ENCODE data around the gene NGDN.

GRCh38 chr14:23481979-23482822 lies 12.7 kb downstream of the NGDN start:
- TF ChIP-seq CTCF (IDR thresholded peaks at IDR 0.05; ENCODE audit: poor library complexity) (no peak), EZH2 (IDR thresholded peaks at IDR 0.05; ENCODE audit: borderline replicate concordance) (no peak)
